NCI-H526 treated with DMSO at 0.1 percent for 48 hours (cell line): ENCODE results near the gene DERL3.
A peak's percentile ranks its signal among the peaks of the same experiment; 100 is the strongest.

Experiments
- DNase-seq: peaks from one replicate; lab custom pipeline; 2025; lab: John Stamatoyannopoulos, UW

Gene DERL3

GRCh38 chr22:23831261-23831660, 7.5 kb downstream of the DERL3 start:
- DNase-seq = no peak

- DNase-seq = no peak
Observed at GRCh38 chr22:23829845-23830372, 8.9 kb downstream of the DERL3 start.

GRCh38 chr22:23828800-23829680, 9.8 kb downstream of the DERL3 start:
- no peak for DNase-seq

- no peak for DNase-seq
Observed at GRCh38 chr22:23827351-23827995, 11.3 kb downstream of the DERL3 start.

GRCh38 chr22:23826510-23827350, 12.1 kb downstream of the DERL3 start:
- DNase-seq = no peak

- DNase-seq = no peak
Observed at GRCh38 chr22:23825246-23825905, 13.4 kb downstream of the DERL3 start.

- no peak for DNase-seq
Observed at GRCh38 chr22:23824476-23825245, 14.1 kb downstream of the DERL3 start.

- no peak for DNase-seq
Observed at GRCh38 chr22:23823331-23823791, 15.4 kb downstream of the DERL3 start.

GRCh38 chr22:23822101-23822671, 16.6 kb downstream of the DERL3 start:
- DNase-seq = no peak

- DNase-seq = no peak
Observed at GRCh38 chr22:23820748-23821211, 18.0 kb downstream of the DERL3 start.

- no peak for DNase-seq
Observed at GRCh38 chr22:23818541-23818940, 20.3 kb downstream of the DERL3 start.

- DNase-seq = no peak
Observed at GRCh38 chr22:23817146-23817545, 21.7 kb downstream of the DERL3 start.

- no peak for DNase-seq
Observed at GRCh38 chr22:23816156-23816976, 22.4 kb downstream of the DERL3 start.

GRCh38 chr22:23815541-23816155, 23.2 kb downstream of the DERL3 start:
- DNase-seq = no peak

- DNase-seq = no peak
Observed at GRCh38 chr22:23812378-23812777, 26.4 kb downstream of the DERL3 start.

- DNase-seq = no peak
Observed at GRCh38 chr22:23806837-23807236, 32.0 kb downstream of the DERL3 start.

GRCh38 chr22:23804781-23805291, 34.0 kb downstream of the DERL3 start:
- DNase-seq = no peak

- DNase-seq = peak; percentile 0
Observed at GRCh38 chr22:23803001-23803819, 35.6 kb downstream of the DERL3 start.
